RWPE2 (cell line): Measurements from ENCODE around the gene FAT2.

ENCODE experiments used
- ATAC-seq: fragments of 200-7000 bp; cut with Tn5 transposase; 3 replicates; pipeline ENCODE4 v1.9.1; 2021; ENCODE audit warnings: low read depth
- DNase-seq: peaks from one replicate; pipeline ENCODE4 v3.0.0-alpha.2; 2020; ENCODE audit warnings: low spot score
- H3K27ac ChIP-seq: fragments of 450-650 bp; 2 replicates; pipeline ENCODE4 v1.5.1; 2017; ENCODE audit warnings: mild to moderate bottlenecking; ENCODE audit not compliant: poor library complexity, severe bottlenecking
- H3K27me3 ChIP-seq: fragments of 250-450 bp; sonication (Bioruptor Pico); 2 replicates; pipeline ENCODE4 v1.5.1; 2021; ENCODE audit warnings: mild to moderate bottlenecking, moderate library complexity; ENCODE audit not compliant: insufficient read depth, poor library complexity, severe bottlenecking
- H3K36me3 ChIP-seq: fragments of 250-450 bp; sonication (Bioruptor Pico); 2 replicates; pipeline ENCODE4 v1.5.1; 2020; ENCODE audit warnings: low read depth, mild to moderate bottlenecking, moderate library complexity
- H3K4me1 ChIP-seq: fragments of 250-450 bp; sonication (Bioruptor Pico); 2 replicates; pipeline ENCODE4 v1.5.1; 2021; ENCODE audit warnings: mild to moderate bottlenecking, moderate library complexity; ENCODE audit not compliant: insufficient read depth, poor library complexity, severe bottlenecking
- H3K4me3 ChIP-seq: fragments of 250-450 bp; sonication (Bioruptor Pico); 2 replicates; pipeline ENCODE4 v1.5.1; 2021; ENCODE audit warnings: mild to moderate bottlenecking, moderate library complexity; ENCODE audit not compliant: severe bottlenecking
- H3K9me3 ChIP-seq: fragments of 250-450 bp; sonication (Bioruptor Pico); 2 replicates; pipeline ENCODE4 v1.5.1; 2021; ENCODE audit warnings: mild to moderate bottlenecking, moderate library complexity; ENCODE audit not compliant: severe bottlenecking
- TF ChIP-seq, protein P1 (sequence below): fragments of 450-650 bp; IDR thresholded peaks from one replicate; pipeline ENCODE4 v1.5.1; 2017; ENCODE audit warnings: mild to moderate bottlenecking, moderate library complexity; ENCODE audit not compliant: poor library complexity, severe bottlenecking

FAT2 gene

DNA sequence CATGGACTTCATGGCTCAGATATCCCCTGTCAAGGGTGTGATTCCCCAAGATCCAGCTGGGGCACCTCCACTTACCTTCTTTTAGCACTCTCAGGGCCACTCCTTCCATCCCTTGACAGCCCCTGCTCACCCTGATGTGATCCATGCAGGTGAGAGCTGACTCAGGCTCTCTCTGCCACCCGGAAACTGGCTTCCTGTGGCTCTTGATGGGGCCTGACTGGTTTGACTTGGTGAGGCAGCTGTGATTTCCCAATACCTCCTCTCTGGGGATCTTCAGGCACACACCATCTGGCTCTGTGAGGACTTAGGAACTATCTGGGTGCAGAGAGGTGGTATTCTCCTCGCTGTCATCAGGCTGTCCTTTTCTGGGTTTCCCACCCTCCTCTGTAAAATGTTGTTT, 7.9 kb upstream of the FAT2 start:
- ATAC-seq (peak; percentile 97), DNase-seq (peak; percentile 85)
- Histone ChIP-seq H3K27me3 (no peaks in the 10 kb centered on the region), H3K9me3 (no peaks in the 10 kb centered on the region), H3K36me3 (no peaks in the 10 kb centered on the region), H3K4me1 (peaks cover 32% of the 10 kb centered on the region), H3K27ac (peak overlapping the region; percentile 42), H3K4me3 (no peak overlapping the region)
- TF ChIP-seq, protein P1, sequence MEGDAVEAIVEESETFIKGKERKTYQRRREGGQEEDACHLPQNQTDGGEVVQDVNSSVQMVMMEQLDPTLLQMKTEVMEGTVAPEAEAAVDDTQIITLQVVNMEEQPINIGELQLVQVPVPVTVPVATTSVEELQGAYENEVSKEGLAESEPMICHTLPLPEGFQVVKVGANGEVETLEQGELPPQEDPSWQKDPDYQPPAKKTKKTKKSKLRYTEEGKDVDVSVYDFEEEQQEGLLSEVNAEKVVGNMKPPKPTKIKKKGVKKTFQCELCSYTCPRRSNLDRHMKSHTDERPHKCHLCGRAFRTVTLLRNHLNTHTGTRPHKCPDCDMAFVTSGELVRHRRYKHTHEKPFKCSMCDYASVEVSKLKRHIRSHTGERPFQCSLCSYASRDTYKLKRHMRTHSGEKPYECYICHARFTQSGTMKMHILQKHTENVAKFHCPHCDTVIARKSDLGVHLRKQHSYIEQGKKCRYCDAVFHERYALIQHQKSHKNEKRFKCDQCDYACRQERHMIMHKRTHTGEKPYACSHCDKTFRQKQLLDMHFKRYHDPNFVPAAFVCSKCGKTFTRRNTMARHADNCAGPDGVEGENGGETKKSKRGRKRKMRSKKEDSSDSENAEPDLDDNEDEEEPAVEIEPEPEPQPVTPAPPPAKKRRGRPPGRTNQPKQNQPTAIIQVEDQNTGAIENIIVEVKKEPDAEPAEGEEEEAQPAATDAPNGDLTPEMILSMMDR, result no peak

DNA sequence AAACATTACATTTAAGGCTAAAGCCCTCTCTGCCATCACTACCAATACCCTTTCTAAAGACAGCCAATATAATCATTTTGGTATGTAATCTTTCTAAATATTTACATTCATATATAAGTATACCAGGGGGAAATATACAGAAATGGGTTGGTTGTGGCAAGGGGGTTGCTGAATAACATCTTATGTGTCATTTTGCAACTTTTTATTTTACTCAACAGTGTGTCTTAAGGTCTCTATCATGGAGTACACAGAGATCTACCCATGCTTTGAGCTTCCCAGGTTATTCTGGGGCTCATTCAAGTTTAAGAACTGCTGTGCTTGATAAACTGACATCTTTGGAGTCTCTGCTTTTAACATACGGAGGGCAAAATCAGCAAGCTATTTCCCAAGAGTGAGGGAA, 7.4 kb upstream of the FAT2 start:
- Histone ChIP-seq H3K4me3 (no peak overlapping the region), H3K27ac (peak overlapping the region; percentile 42), H3K27me3 (no peaks in the 10 kb centered on the region), H3K36me3 (no peaks in the 10 kb centered on the region), H3K4me1 (peaks cover 32% of the 10 kb centered on the region), H3K9me3 (no peaks in the 10 kb centered on the region)
- TF ChIP-seq, protein P1, result no peak
- DNase-seq, result no peak
- no peak for ATAC-seq

- no peaks in the 10 kb centered on the region for H3K36me3 ChIP-seq
- DNase-seq, result no peak
These were observed 6.6 kb upstream of the FAT2 start for GRCh38 chr5:151597749-151598148.

DNA sequence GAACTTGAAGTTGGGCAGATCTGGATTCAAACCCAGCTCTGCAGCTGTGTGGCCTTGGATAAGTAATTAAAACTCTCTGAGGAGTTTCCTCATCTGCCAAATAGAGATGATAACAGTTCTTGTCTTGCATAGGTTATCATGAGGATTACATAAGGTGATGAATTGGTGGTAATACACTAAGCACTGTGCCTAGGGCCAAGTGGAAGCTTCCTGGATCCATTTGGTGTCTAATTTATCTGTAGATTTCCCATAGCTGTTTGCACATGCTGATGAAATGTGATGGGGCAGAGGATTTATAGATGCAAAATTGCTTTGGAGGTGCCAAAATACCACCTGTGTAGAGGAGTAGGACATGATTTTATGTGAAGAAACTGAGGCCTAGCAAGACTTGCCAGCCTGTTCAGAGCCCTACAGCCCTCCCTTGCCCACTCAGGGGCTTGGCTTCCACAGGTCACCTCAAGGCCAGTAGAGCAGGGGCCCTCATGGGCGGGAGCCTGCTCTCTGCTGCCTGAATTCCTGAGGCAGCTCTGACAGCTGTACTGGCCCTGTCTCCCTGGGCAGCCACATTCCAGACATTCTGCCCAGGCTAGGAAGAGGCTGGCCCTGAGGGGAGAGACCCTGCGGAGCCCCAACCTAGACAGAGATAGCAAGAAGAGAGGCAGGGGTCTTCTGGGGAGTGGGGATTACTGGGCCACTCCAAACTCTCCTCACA, 5.9 kb upstream of the FAT2 start:
- Histone ChIP-seq H3K27me3 (no peaks in the 10 kb centered on the region), H3K4me1 (peaks cover 31% of the 10 kb centered on the region), H3K9me3 (no peaks in the 10 kb centered on the region), H3K4me3 (no peak overlapping the region), H3K27ac (no peak overlapping the region), H3K36me3 (no peaks in the 10 kb centered on the region)
- TF ChIP-seq, protein P1, result no peak
- no peak for DNase-seq
- peak; percentile 48 for ATAC-seq

More at GRCh38 chr5:151597749-151598148, 6.6 kb upstream of the FAT2 start:
- no peaks in the 10 kb centered on the region for H3K27me3 ChIP-seq
- H3K27ac ChIP-seq, result peak overlapping the region; percentile 42
- TF ChIP-seq, protein P1, result peak; percentile 0
- no peak for ATAC-seq
- no peak overlapping the region for H3K4me3 ChIP-seq
- no peaks in the 10 kb centered on the region for H3K9me3 ChIP-seq
- H3K4me1 ChIP-seq, result peaks cover 33% of the 10 kb centered on the region

GRCh38 chr5:151595411-151595826, 4.3 kb upstream of the FAT2 start:
- H3K4me1 ChIP-seq, result peaks cover 36% of the 10 kb centered on the region
- H3K4me3 ChIP-seq, result no peak overlapping the region
- TF ChIP-seq, protein P1, result no peak
- no peak overlapping the region for H3K27ac ChIP-seq
- no peaks in the 10 kb centered on the region for H3K9me3 ChIP-seq
- ATAC-seq (no peak), DNase-seq (no peak)
- H3K27me3 ChIP-seq, result no peaks in the 10 kb centered on the region
- H3K36me3 ChIP-seq, result no peaks in the 10 kb centered on the region
